ENCODE results near the gene PHTF2. TPM values are rescaled to one million over a fixed set of nuclear protein-coding genes. Genes with fewer than 3 reads are reported as not detected.
"Not testable (repeated sequence)": the region's sequence is repeated elsewhere in the genome, so short reads cannot be mapped to it uniquely, and the experiment has no call there.

Gene PHTF2
- total RNA-seq, 1 donor: 28.6 TPM

- H4K20me1 ChIP-seq (ENCODE audit: insufficient read depth, low read length): no peaks in the 10 kb centered on the region
- H3K4me2 ChIP-seq (ENCODE audit: insufficient read depth, low read length): no peak overlapping the region
- no peak for DNase-seq (ENCODE audit: insufficient read length, low spot score, missing footprints)
- H3K36me3 ChIP-seq (ENCODE audit: insufficient read depth, low read length): no peaks in the 10 kb centered on the region
- no peak overlapping the region for H3K27ac ChIP-seq (ENCODE audit: low read depth, low read length)
- H3K9me3 ChIP-seq (ENCODE audit: low read depth, low read length): no peaks in the 10 kb centered on the region
- TF ChIP-seq CTCF (IDR thresholded peaks at IDR 0.05; ENCODE audit: extremely low read depth, low read depth, low read length): no peak
- H2AFZ ChIP-seq (ENCODE audit: low read length): no peak overlapping the region
- H3K4me3 ChIP-seq (ENCODE audit: insufficient read depth, low read length): no peak overlapping the region
- H3K79me2 ChIP-seq (ENCODE audit: insufficient read depth, low read length): no peaks in the 10 kb centered on the region
- peaks cover 6% of the 10 kb centered on the region for H3K27me3 ChIP-seq (ENCODE audit: insufficient read depth, low read length)
- H3K4me1 ChIP-seq (ENCODE audit: insufficient read depth, low read length): peaks cover 11% of the 10 kb centered on the region
These were observed 193.1 kb downstream of the PHTF2 start for GRCh38 chr7:77991656-77992055.

- Histone ChIP-seq H4K20me1 (ENCODE audit: insufficient read depth, low read length) (no peaks in the 10 kb centered on the region), H3K9me3 (ENCODE audit: low read depth, low read length) (no peaks in the 10 kb centered on the region), H3K4me1 (ENCODE audit: insufficient read depth, low read length) (peaks cover 11% of the 10 kb centered on the region), H3K27ac (ENCODE audit: low read depth, low read length) (no peak overlapping the region), H2AFZ (ENCODE audit: low read length) (no peak overlapping the region), H3K36me3 (ENCODE audit: insufficient read depth, low read length) (no peaks in the 10 kb centered on the region), H3K4me3 (ENCODE audit: insufficient read depth, low read length) (no peak overlapping the region), H3K27me3 (ENCODE audit: insufficient read depth, low read length) (peaks cover 6% of the 10 kb centered on the region), H3K79me2 (ENCODE audit: insufficient read depth, low read length) (no peaks in the 10 kb centered on the region), H3K4me2 (ENCODE audit: insufficient read depth, low read length) (no peak overlapping the region)
- no peak for DNase-seq (ENCODE audit: insufficient read length, low spot score, missing footprints)
- no peak for TF ChIP-seq CTCF (IDR thresholded peaks at IDR 0.05; ENCODE audit: extremely low read depth, low read depth, low read length)
These were observed 195.3 kb downstream of the PHTF2 start for GRCh38 chr7:77993838-77994237.

- H3K79me2 ChIP-seq (ENCODE audit: insufficient read depth, low read length): no peaks in the 10 kb centered on the region
- peaks cover 11% of the 10 kb centered on the region for H3K4me1 ChIP-seq (ENCODE audit: insufficient read depth, low read length)
- TF ChIP-seq CTCF (IDR thresholded peaks at IDR 0.05; ENCODE audit: extremely low read depth, low read depth, low read length): peak; percentile 35
- no peak overlapping the region for H3K4me3 ChIP-seq (ENCODE audit: insufficient read depth, low read length)
- no peaks in the 10 kb centered on the region for H3K9me3 ChIP-seq (ENCODE audit: low read depth, low read length)
- peak overlapping the region; percentile 59 for H3K4me2 ChIP-seq (ENCODE audit: insufficient read depth, low read length)
- peaks cover 6% of the 10 kb centered on the region for H3K27me3 ChIP-seq (ENCODE audit: insufficient read depth, low read length)
- H2AFZ ChIP-seq (ENCODE audit: low read length): peak overlapping the region; percentile 19
- no peaks in the 10 kb centered on the region for H3K36me3 ChIP-seq (ENCODE audit: insufficient read depth, low read length)
- peak; percentile 66 for DNase-seq (ENCODE audit: insufficient read length, low spot score, missing footprints)
- H4K20me1 ChIP-seq (ENCODE audit: insufficient read depth, low read length): no peaks in the 10 kb centered on the region
- H3K27ac ChIP-seq (ENCODE audit: low read depth, low read length): peak overlapping the region; percentile 7
These were observed 197.1 kb downstream of the PHTF2 start for GRCh38 chr7:77995717-77996116.

- H3K36me3 ChIP-seq (ENCODE audit: insufficient read depth, low read length); H3K27me3 ChIP-seq (ENCODE audit: insufficient read depth, low read length); H3K9me3 ChIP-seq (ENCODE audit: low read depth, low read length); H3K27ac ChIP-seq (ENCODE audit: low read depth, low read length); H3K79me2 ChIP-seq (ENCODE audit: insufficient read depth, low read length); H3K4me3 ChIP-seq (ENCODE audit: insufficient read depth, low read length); H3K4me2 ChIP-seq (ENCODE audit: insufficient read depth, low read length); DNase-seq (ENCODE audit: insufficient read length, low spot score, missing footprints); H2AFZ ChIP-seq (ENCODE audit: low read length); H4K20me1 ChIP-seq (ENCODE audit: insufficient read depth, low read length): not testable (repeated sequence)
- peaks cover 11% of the 10 kb centered on the region for H3K4me1 ChIP-seq (ENCODE audit: insufficient read depth, low read length)
These were observed 200.6 kb downstream of the PHTF2 start for GRCh38 chr7:77999168-77999567.
